Right lobe of liver (tissue), 4 donors: ENCODE measurements around the gene KLHL11.

Experiments used
- CTCF ChIP-seq, 4 donors: fragments of 200-600 bp in 3 of 4; fragments of 450-650 bp in 1 of 4; IDR thresholded peaks; one replicate each; pipeline versions ENCODE4 v1.5.1 to v1.8.0; 2016 to 2022; ENCODE audit warnings: antibody characterized with exemption in 4 of 4, mild to moderate bottlenecking in 2 of 4
- POLR2A ChIP-seq: fragments of 450-650 bp; IDR thresholded peaks from one replicate; pipeline ENCODE4 v1.6.1; 2017; ENCODE audit warnings: antibody characterized with exemption, mild to moderate bottlenecking
- donor health status: DM: no; HTN: no; CAD: no.
- donor health status: DM: no; HTN: no; CAD: no.
- donor health status: DM: no; HTN: yes; CAD: no.

DNA sequence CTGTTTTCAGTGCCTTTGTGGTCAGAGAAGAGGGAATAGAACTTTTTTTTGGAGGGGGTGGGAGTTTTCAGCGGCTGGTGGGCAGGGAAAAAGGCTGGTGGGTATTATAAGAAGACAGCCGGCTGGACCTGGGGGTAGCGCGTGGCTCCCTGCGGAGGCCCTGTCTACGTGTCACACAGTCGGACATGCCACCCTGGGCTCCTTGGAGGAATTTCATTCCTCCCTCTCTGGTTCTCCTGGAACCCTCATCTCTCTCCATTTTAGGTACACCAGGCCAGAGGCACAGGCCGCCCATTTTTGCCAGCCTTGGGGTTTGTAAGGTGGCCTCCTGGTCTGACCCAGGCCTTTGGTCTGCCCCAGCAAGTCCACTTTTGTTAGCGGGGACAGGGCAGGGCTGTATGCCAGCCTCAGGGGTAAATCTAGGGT, 51.5 kb downstream of the KLHL11 start:
- TF ChIP-seq CTCF (IDR thresholded peaks at IDR 0.05) (no peak), POLR2A (no peak)
